SK-N-SH (cell line): ENCODE results near the gene ACE. TPM values are rescaled to one million over a fixed set of nuclear protein-coding genes. Genes with fewer than 3 reads are reported as not detected.
A peak's percentile ranks its signal among the peaks of the same experiment; 100 is the strongest.

Experiments used
- CTCF ChIA-PET: fragments of 300-600, 350-600 bp; formaldehyde crosslinking; extraction: SDS; loops from one replicate; lab custom pipeline; 2021; lab: Yijun Ruan, JAX
- POLR2A ChIA-PET: fragments of 350-600 bp; sonication (Branson Sonifier 250); formaldehyde crosslinking; extraction: SDS; loops from one replicate; lab custom pipeline; 2020; ENCODE audit warnings: antibody characterized with exemption, inconsistent platforms; lab: Yijun Ruan, JAX
- DNase-seq: peaks from one replicate; pipeline ENCODE4 v3.0.0; 2012
- H2AFZ ChIP-seq: fragments of 200-600 bp; sonication (generic); 2 replicates; pipeline ENCODE4 v1.8.1; 2016; ENCODE audit warnings: antibody characterized with exemption, mild to moderate bottlenecking, low read depth
- H3F3A ChIP-seq: fragments of 200-600 bp; sonication (generic); replicated peaks from 2 replicates; pipeline ENCODE3; 2016; ENCODE audit warnings: antibody characterized with exemption, mild to moderate bottlenecking; ENCODE audit not compliant: insufficient read depth
- H3K27ac ChIP-seq, 2 experiments: fragments of 200-500 bp in 1 of 2; fragments of 200-600 bp in 1 of 2; sonication (Bioruptor generic) in 1 of 2; sonication (generic), shearing (Covaris generic) in 1 of 2; 2 replicates each; pipeline versions ENCODE4 v1.5.1 to v1.6.1; 2014 to 2016; ENCODE audit warnings: low read depth in 2 of 2, inconsistent platforms in 1 of 2, low read length in 1 of 2, mild to moderate bottlenecking in 1 of 2, mixed read lengths in 1 of 2
- H3K27me3 ChIP-seq: fragments of 200-600 bp; sonication (generic), shearing (Covaris generic); 2 replicates; pipeline ENCODE4 v1.6.1; 2016; ENCODE audit warnings: mixed run types; ENCODE audit not compliant: insufficient read depth
- H3K36me3 ChIP-seq, 2 experiments: fragments of 200-500 bp in 1 of 2; fragments of 200-600 bp in 1 of 2; sonication (Bioruptor generic) in 1 of 2; sonication (generic) in 1 of 2; replicated peaks in 1 of 2; 2 replicates each; pipeline versions ENCODE3 to v1.5.1; 2014 to 2016; ENCODE audit warnings: low read length in 1 of 2, mild to moderate bottlenecking in 1 of 2; ENCODE audit not compliant: insufficient read depth in 2 of 2, control insufficient read depth in 1 of 2
- H3K4me1 ChIP-seq, 2 experiments: fragments of 200-500 bp in 1 of 2; fragments of 200-600 bp in 1 of 2; sonication (Bioruptor generic) in 1 of 2; sonication (generic), shearing (Covaris generic) in 1 of 2; 2 replicates each; pipeline versions ENCODE4 v1.5.1 to v1.6.1; 2014 to 2016; ENCODE audit warnings: low read depth in 1 of 2, low read length in 1 of 2, mixed run types in 1 of 2; ENCODE audit not compliant: insufficient read depth in 2 of 2, control insufficient read depth in 1 of 2
- H3K4me2 ChIP-seq: fragments of 200-600 bp; sonication (generic), shearing (Covaris generic); 2 replicates; pipeline ENCODE4 v1.6.1; 2017; ENCODE audit warnings: mixed run types
- H3K4me3 ChIP-seq, 2 experiments: fragments of 200-500 bp in 1 of 2; fragments of 200-600 bp in 1 of 2; sonication (Bioruptor generic) in 1 of 2; sonication (generic), shearing (Covaris generic) in 1 of 2; 2 replicates each; pipeline versions ENCODE4 v1.5.1 to v1.8.1; 2014 to 2016; ENCODE audit warnings: low read depth in 2 of 2, inconsistent platforms in 1 of 2, low read length in 1 of 2, mild to moderate bottlenecking in 1 of 2, mixed read lengths in 1 of 2, moderate library complexity in 1 of 2
- H3K79me2 ChIP-seq: fragments of 200-600 bp; sonication (generic); 2 replicates; pipeline ENCODE4 v1.8.1; 2017; ENCODE audit warnings: mild to moderate bottlenecking; ENCODE audit not compliant: insufficient read depth
- H3K9ac ChIP-seq: fragments of 200-600 bp; sonication (generic); 2 replicates; pipeline ENCODE4 v1.6.1; 2017; ENCODE audit warnings: mixed run types
- H3K9me2 ChIP-seq: fragments of 200-600 bp; sonication (generic); 2 replicates; pipeline ENCODE4 v1.6.1; 2017; ENCODE audit warnings: mixed run types
- H3K9me3 ChIP-seq: fragments of 200-600 bp; sonication (generic); 2 replicates; pipeline ENCODE4 v1.6.1; 2017; ENCODE audit warnings: mixed run types, mild to moderate bottlenecking, moderate library complexity
- H4K20me1 ChIP-seq: fragments of 200-600 bp; sonication (generic); 2 replicates; pipeline ENCODE4 v1.6.1; 2017; ENCODE audit warnings: mild to moderate bottlenecking, mixed run types; ENCODE audit not compliant: insufficient read depth
- ELF1 ChIP-seq: IDR thresholded peaks from 2 replicates; pipeline ENCODE4 v1.4.0; 2012
- EZH2phosphoT487 ChIP-seq: fragments of 200-600 bp; sonication (generic); IDR thresholded peaks from 2 replicates; pipeline ENCODE4 v1.6.1; 2017; ENCODE audit warnings: low read depth, mixed run types, mild to moderate bottlenecking, antibody characterized with exemption, moderate library complexity, borderline replicate concordance
- GATA2 ChIP-seq: sonication (generic); formaldehyde crosslinking; IDR thresholded peaks from 2 replicates; pipeline ENCODE4 v1.5.0; 2020; ENCODE audit warnings: mild to moderate bottlenecking, missing genetic modification reagents
- JUND ChIP-seq: IDR thresholded peaks from 2 replicates; pipeline ENCODE4 v1.4.0; 2012
- MAX ChIP-seq: IDR thresholded peaks from 2 replicates; pipeline ENCODE4 v1.4.0; 2012; ENCODE audit warnings: low read depth
- PBX3 ChIP-seq: IDR thresholded peaks from 2 replicates; pipeline ENCODE4; 2012
- REST ChIP-seq: IDR thresholded peaks from 2 replicates; pipeline ENCODE4 v1.6.1; 2012; ENCODE audit warnings: mild to moderate bottlenecking, low read depth, low read length, moderate library complexity
- RFX5 ChIP-seq: IDR thresholded peaks from 2 replicates; pipeline ENCODE4 v1.6.1; 2012; ENCODE audit warnings: mild to moderate bottlenecking, improper control_type of control experiment, low read length
- SIN3A ChIP-seq: IDR thresholded peaks from 2 replicates; pipeline ENCODE4 v1.6.1; 2012; ENCODE audit warnings: low read depth, mild to moderate bottlenecking, low read length, moderate library complexity, borderline replicate concordance
- TAF1 ChIP-seq: IDR thresholded peaks from 2 replicates; pipeline ENCODE4 v1.6.1; 2012; ENCODE audit warnings: low read depth, mild to moderate bottlenecking, low read length, moderate library complexity, borderline replicate concordance
- WGBS: methylation state at CpG from one replicate; pipeline ENCODE4 v1.1.6; 2017; ENCODE audit warnings: low lambda C conversion rate; 5-methylcytosine and 5-hydroxymethylcytosine counted together
- polyA plus RNA-seq, 3 experiments: library from polyadenylated mRNA; depleted of rRNA; stranded (reverse); fragments of >200 nt; gene quantifications; 2 replicates each; pipeline ENCODE4 v1.2.3, GENCODE V29; 2012

The ACE gene
- polyA plus RNA-seq, 1 of the 3 experiments (the other 2 are of a cell fraction), result 12.1 TPM

GRCh38 chr17:63450551-63450950, 26.3 kb upstream of the ACE start:
- Histone ChIP-seq H3K9ac (no peak overlapping the region), H3K4me3 (no peak overlapping the region), H3K36me3 (no peaks in the 10 kb centered on the region), H3K4me2 (peak overlapping the region; percentile 53; the same call in 1 of the 2 replicates), H4K20me1 (no peaks in the 10 kb centered on the region), H3F3A (peaks cover 7% of the 10 kb centered on the region), H3K27ac (no peak overlapping the region), H3K9me3 (no peaks in the 10 kb centered on the region), H3K27me3 (no peaks in the 10 kb centered on the region), H2AFZ (peak overlapping the region; percentile 71), H3K9me2 (no peaks in the 10 kb centered on the region), H3K4me1 (peaks cover 8 to 66% of the 10 kb centered on the region in 2 experiments), H3K79me2 (no peaks in the 10 kb centered on the region)
- CTCF ChIA-PET, result interaction anchor here (0.7 to 22.6 kb wide), 5 partner anchors 21 to 161 kb away, joined by 3 to 575 read pairs (median 5); partner anchors contain the start of gene ACE
- TF ChIP-seq MAX (peak; percentile 71), SIN3A (no peak), PBX3 (peak; percentile 43; the same call in 1 of the 2 replicates)
- 36% methylated on average over 11 of the region's 11 CpGs for WGBS
- POLR2A ChIA-PET, result interaction anchor here (0.6 to 1.3 kb wide), 2 partner anchors 9 to 19 kb away, joined by 3 to 4 read pairs; no protein-coding TSS in a partner anchor
- peak; percentile 49 for DNase-seq

- ChIA-PET CTCF (interaction anchor here (0.7 to 22.6 kb wide), 6 partner anchors 11 to 161 kb away, joined by 3 to 575 read pairs (median 5); partner anchors contain the start of gene ACE), POLR2A (interaction anchor here (1.3 kb wide), 1 partner anchor 20 kb away, joined by 4 read pairs; no protein-coding TSS in a partner anchor)
- DNase-seq, result no peak
- Histone ChIP-seq H2AFZ (no peak overlapping the region), H3K27me3 (no peaks in the 10 kb centered on the region), H4K20me1 (no peaks in the 10 kb centered on the region), H3K27ac (no peak overlapping the region), H3K9me2 (no peaks in the 10 kb centered on the region), H3F3A (peaks cover 7% of the 10 kb centered on the region), H3K4me1 (peaks cover 8 to 64% of the 10 kb centered on the region in 2 experiments), H3K36me3 (no peaks in the 10 kb centered on the region), H3K9me3 (no peaks in the 10 kb centered on the region), H3K79me2 (no peaks in the 10 kb centered on the region), H3K4me2 (no peak overlapping the region), H3K4me3 (no peak overlapping the region), H3K9ac (no peak overlapping the region)
- TF ChIP-seq JUND (no peak), REST (no peak), ELF1 (no peak), TAF1 (no peak), GATA2 (CRISPR knock-in tag) (no peak), SIN3A (no peak), MAX (no peak), RFX5 (no peak), EZH2phosphoT487 (no peak)
- 97% methylated on average over 11 of the region's 11 CpGs for WGBS
Measured at GRCh38 chr17:63451150-63451549, 25.7 kb upstream of the ACE start.
